Right ventricle myocardium superior (tissue), 1 donor: ENCODE results near the gene TRIM9. TPM values are rescaled to one million over a fixed set of nuclear protein-coding genes. Genes with fewer than 3 reads are reported as not detected.

Source experiments
- ATAC-seq: fragments of 200-7000 bp; cut with Tn5 transposase; one replicate; pipeline ENCODE4 v1.9.1; 2020; ENCODE audit warnings: mild to moderate bottlenecking; ENCODE audit not compliant: poor library complexity
- DNase-seq: peaks from one replicate; pipeline ENCODE4 v3.0.0-alpha.2; 2020
- intact Hi-C: fragments of 100-400 bp; cut with DNase I; formaldehyde crosslinking; loops from one replicate; pipeline ENCODE4 v1.11.2; 2022
- total RNA-seq: library from RNA; stranded (reverse); fragmentation: NEBNext Ultra II Directional; extraction: Animal tissue kit (Norgen Biotek cat#: 25700); gene quantifications from one replicate; pipeline ENCODE4 v1.2.1, GENCODE V29; 2021
- donor health status: DM: no; HTN: yes; CAD: no; lungs with severe emphysema.

TRIM9 gene
- total RNA-seq, 1 donor from 2014 or later: 0.40 TPM

GRCh38 chr14:51095854-51096823 lies 1.2 kb upstream of the TRIM9 start:
- peak; percentile 38 for DNase-seq
- ATAC-seq: peak; percentile 28
- intact Hi-C loops: no loop called here

DNA sequence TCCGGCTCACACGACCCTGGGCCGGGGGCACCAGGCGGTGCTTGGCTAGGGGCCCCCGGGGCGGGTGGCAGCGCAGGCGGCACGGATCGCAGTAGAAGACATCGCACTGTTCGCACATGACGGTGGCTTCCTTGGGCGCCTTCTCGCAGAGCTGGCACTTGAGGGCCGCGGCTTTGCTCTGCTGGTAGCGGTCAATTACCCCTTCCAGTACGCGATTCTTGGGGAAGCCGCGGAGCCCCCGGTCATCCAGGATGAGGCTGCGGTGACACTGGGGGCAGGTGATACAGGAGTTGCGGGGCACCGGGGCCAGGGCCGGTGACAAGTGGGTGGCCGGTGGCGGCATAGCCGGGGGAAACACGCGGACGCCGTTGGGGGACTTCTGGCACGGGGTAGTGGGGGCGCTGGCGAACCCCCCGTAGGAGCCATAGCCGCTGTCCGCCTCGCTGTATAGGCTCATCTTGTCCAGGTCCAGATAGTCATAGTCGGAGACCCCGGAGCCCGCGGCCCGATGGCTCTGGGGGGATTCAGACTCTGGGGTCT lies 553 bp downstream of the TRIM9 start:
- intact Hi-C loops: no loop called here
- no peak for ATAC-seq
- peak; percentile 48 for DNase-seq

DNA sequence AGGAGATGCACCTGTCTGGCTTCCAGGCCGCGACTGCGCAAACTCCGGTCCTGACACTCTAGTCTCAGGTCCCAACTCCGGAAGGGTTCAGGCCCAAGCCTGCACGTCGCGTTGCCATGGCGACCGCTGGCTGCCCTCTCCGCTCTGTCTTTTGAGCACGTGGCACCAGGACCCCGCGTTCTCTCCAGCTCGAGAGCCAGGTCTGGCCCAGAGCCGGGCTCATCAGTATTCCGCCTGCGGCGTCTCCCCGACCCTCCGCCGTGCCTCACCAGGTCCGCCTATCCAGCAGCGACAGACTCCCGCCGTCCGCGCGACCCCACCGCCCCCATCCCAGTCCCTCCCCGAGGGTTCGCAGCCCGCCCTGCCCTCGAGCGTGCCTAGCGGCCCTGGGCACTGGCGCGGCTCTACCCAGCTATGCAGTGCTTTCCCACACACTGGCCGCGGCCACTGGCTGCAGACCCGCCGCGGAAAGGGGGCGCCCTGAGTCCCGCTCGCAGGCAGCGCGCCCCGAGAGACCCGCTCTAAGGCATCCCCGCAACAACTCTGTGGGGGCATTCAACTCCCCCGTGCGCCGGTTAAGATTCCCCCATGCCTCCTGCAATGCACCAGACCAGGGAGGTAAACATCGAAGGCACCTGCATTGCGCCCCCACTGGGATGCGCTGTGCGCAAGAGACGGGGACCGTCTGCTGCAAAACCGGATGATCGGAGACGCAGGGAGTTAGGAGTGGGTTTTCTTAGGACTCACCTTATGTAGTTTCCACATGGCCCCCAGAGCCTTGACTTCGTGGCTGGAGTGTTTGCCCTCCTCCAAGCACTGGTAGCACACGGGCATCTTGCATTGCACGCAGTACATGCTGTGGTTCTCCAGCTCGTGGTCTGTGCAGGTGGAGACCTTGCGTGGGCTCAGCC lies 1.3 kb downstream of the TRIM9 start:
- intact Hi-C loops: no loop called here
- peak; percentile 42 for DNase-seq
- no peak for ATAC-seq

- no peak for ATAC-seq
- intact Hi-C loops: no loop called here
- no peak for DNase-seq
These were observed 1.9 kb downstream of the TRIM9 start for GRCh38 chr14:51092965-51093364.

GRCh38 chr14:51089278-51089677 lies 5.6 kb downstream of the TRIM9 start:
- ATAC-seq (no peak), DNase-seq (no peak)
- intact Hi-C loops: no loop called here

DNA sequence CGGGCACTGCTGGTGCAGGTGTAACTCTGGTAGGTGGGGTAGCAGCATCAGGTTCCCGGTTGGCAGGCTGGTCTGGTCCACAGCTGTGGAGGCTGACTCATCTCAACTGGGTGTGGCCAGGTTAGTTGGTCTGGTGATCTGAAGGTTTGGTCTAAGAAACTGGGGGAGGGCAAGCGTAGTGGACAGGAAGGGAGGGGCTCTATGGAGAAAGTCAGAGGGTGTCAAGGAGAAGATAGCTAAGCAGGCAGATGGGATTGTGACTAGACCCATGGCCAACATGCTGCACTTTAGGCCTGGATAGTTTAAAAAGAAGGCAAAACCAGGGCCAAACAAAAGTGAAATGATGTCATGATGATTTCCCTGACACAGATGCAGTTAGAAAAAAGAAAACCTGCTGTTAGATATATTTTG lies 7.9 kb downstream of the TRIM9 start:
- intact Hi-C loops: no loop called here
- ATAC-seq (no peak), DNase-seq (no peak)

GRCh38 chr14:51086044-51086443 lies 8.9 kb downstream of the TRIM9 start:
- intact Hi-C loops: no loop called here
- ATAC-seq (no peak), DNase-seq (no peak)

GRCh38 chr14:51084962-51085361 lies 9.9 kb downstream of the TRIM9 start:
- intact Hi-C loops: no loop called here
- DNase-seq (no peak), ATAC-seq (no peak)

GRCh38 chr14:51084507-51084906 lies 10.4 kb downstream of the TRIM9 start:
- no peak for DNase-seq
- intact Hi-C loops: no loop called here
- no peak for ATAC-seq

GRCh38 chr14:51082349-51082748 lies 12.6 kb downstream of the TRIM9 start:
- intact Hi-C loops: no loop called here
- peak; percentile 68 for ATAC-seq
- DNase-seq: no peak

GRCh38 chr14:51081712-51082111 lies 13.2 kb downstream of the TRIM9 start:
- ATAC-seq (no peak), DNase-seq (no peak)
- intact Hi-C loops: no loop called here

DNA sequence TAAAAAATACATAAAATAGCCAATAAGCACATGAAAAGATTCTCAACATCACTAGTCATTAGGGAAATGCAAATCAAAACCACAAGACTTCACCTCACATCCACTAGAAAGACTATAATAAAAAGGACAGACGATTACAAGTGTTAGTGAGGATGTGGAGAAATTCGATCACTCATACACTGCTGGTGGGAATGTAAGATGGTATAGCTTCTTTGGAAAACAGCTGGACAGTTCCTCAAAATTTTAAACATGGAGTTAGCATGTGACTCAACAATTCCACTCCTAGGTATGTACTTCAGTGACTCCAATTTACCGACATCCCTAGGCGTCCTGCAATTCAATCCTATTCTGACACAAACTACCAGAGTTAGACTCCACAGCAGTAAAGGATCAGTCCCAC lies 13.7 kb downstream of the TRIM9 start:
- intact Hi-C loops: no loop called here
- ATAC-seq (no peak), DNase-seq (no peak)

- DNase-seq (no peak), ATAC-seq (peak; percentile 61)
- intact Hi-C loops: no loop called here
These were observed 14.3 kb downstream of the TRIM9 start for GRCh38 chr14:51080645-51081044.

DNA sequence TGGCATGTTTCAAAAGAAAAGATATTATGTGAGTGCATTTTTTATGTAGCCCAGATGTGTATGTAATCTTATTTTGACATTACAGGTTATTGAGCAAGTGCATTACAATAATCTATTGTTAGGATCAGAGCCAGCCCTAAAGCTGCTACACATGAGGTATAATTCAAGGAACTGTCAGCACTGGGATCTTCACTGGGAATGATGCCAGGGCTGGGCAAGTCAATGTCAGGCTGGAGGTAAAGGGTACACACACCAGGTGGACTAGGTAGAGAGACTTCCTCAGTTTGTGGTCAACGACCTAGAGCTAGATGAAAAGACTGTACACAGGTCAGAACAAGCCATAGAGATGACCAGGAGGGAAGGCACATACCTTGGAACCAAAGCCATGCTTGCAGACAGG lies 15.4 kb downstream of the TRIM9 start:
- ATAC-seq (no peak), DNase-seq (no peak)
- intact Hi-C loops: no loop called here

GRCh38 chr14:51079085-51079484 lies 15.8 kb downstream of the TRIM9 start:
- intact Hi-C loops: no loop called here
- DNase-seq: no peak
- no peak for ATAC-seq

GRCh38 chr14:51074701-51075385 lies 20.1 kb downstream of the TRIM9 start:
- DNase-seq (no peak), ATAC-seq (no peak)
- intact Hi-C loops: no loop called here

GRCh38 chr14:51073731-51074130 lies 21.2 kb downstream of the TRIM9 start:
- intact Hi-C loops: no loop called here
- ATAC-seq: peak; percentile 64
- DNase-seq: no peak

- DNase-seq (no peak), ATAC-seq (no peak)
- intact Hi-C loops: no loop called here
These were observed 21.9 kb downstream of the TRIM9 start for GRCh38 chr14:51072976-51073375.

- ATAC-seq: no peak
- intact Hi-C loops: no loop called here
- DNase-seq: no peak
These were observed 23.0 kb downstream of the TRIM9 start for GRCh38 chr14:51071857-51072256.
